ENCODE results near the gene PABPN1.

Gene PABPN1

DNA sequence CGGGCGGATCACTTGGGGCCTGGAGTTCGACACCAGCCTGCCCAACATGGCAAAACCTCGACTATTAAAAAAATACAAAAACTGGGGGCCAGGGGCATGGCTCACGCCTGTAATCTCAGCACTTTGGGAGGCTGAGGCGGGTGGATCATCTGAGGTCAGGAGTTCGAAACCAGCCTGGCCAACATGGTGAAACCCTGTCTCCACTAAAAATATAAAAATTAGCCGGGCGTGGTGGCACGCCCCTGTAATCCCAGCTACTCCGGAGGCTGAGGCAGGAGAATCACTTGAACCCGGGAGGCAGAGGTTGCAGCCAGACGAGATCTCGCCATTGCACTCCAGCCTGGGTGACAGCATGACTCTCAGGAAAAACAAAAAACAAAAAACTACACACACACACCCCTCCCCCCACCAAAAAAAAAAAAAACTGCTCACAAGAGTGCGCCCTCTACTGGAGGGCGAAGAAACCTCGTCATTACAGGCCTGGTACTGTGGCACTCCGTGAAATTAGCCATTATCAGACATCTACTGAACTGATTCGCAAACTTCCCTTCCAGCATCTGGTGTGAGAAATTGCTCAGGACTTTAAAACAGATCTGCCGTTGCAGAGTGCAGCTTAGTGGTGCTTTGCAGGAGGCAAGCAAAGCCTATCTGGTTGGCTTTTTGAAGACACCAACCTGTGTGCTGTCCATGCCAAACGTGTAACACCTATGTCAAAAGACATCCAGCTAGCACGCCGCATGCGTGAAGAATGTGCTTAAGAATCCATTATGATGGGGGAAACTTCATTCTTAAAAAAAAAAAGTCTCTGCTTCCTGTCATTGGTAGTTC is 26.3 kb upstream of the PABPN1 start:
- no peaks in the 10 kb centered on the region for H3K9me3 ChIP-seq (ENCODE audit: control insufficient read depth, insufficient read depth, low read depth, low read length)
- peaks cover 95% of the 10 kb centered on the region for H3K27me3 ChIP-seq (ENCODE audit: control insufficient read depth, insufficient read depth, low read length)
- H3K4me3 ChIP-seq (ENCODE audit: low read depth, low read length): no peak overlapping the region
- H3K36me3 ChIP-seq (ENCODE audit: control insufficient read depth, insufficient read depth, low read length): no peaks in the 10 kb centered on the region; the same call in 1 of the 2 replicates
- H3K27ac ChIP-seq (ENCODE audit: low read depth, low read length): no peak overlapping the region
- no peak overlapping the region for H3K9ac ChIP-seq (ENCODE audit: low read length)
- H3K4me1 ChIP-seq (ENCODE audit: control insufficient read depth, insufficient read depth, low read length): peaks cover 10% of the 10 kb centered on the region

DNA sequence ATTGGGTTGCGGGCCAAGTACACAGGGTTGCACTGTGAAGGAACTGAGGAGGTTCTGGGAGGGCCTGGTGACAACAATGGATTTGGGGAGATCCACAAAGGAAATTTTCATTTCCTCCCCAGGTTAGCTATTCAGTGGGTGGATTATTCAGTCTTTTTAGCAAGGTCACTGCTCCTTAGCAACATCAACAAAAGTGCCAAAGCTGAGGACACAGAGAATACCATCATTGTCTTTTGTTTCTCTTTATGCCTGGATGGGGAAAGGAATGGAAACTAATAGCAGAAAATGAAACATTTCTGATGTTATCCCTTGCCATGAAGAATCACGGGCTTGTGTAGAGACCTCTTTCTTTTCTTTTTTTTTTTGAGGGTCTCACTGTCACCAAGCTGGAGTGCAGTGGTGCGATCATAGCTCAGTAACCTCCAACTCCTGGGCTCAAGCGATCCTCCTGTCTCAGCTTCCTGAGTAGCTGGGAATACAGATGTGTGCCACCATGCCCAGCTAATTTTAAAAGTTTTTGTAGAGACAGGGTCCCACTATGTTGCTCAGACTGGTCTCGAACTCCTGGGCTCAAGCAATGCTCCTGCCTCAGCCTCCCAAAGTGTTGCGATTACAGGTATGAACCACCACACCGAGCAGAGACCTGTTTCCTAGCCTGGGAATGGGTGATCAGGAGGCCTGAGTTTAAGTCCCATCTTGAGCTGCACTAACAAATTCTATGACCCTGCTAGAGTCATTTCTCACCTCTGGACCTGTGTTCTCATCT is 25.1 kb upstream of the PABPN1 start:
- H3K36me3 ChIP-seq (ENCODE audit: control insufficient read depth, insufficient read depth, low read length): no peaks in the 10 kb centered on the region; the same call in 1 of the 2 replicates
- H3K9ac ChIP-seq (ENCODE audit: low read length): no peak overlapping the region
- no peak overlapping the region for H3K27ac ChIP-seq (ENCODE audit: low read depth, low read length)
- peaks cover 92% of the 10 kb centered on the region for H3K27me3 ChIP-seq (ENCODE audit: control insufficient read depth, insufficient read depth, low read length)
- no peaks in the 10 kb centered on the region for H3K9me3 ChIP-seq (ENCODE audit: control insufficient read depth, insufficient read depth, low read depth, low read length)
- H3K4me1 ChIP-seq (ENCODE audit: control insufficient read depth, insufficient read depth, low read length): peaks cover 16% of the 10 kb centered on the region
- no peak overlapping the region for H3K4me3 ChIP-seq (ENCODE audit: low read depth, low read length)

DNA sequence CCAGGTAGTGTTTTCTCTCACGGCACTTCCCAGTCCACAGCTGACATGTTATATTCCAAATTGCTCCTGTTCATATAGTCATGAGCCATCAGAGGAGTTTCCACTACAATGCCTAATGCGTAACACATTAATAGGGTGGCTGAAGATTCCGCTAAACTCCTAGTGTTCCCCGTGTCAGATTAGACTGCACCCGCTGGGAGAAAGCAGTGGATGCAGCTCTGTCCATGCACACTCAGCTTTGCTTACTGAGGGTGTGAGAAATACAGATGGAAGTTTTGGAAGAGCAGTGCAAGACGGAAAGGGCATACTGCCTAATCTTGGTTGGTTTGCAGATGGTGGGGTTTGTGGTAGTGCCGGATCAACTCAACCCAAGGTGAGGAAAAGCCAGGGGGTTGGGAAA is 24.2 kb upstream of the PABPN1 start:
- H3K36me3 ChIP-seq (ENCODE audit: control insufficient read depth, insufficient read depth, low read length): no peaks in the 10 kb centered on the region; the same call in 1 of the 2 replicates
- no peak overlapping the region for H3K27ac ChIP-seq (ENCODE audit: low read depth, low read length)
- peaks cover 83% of the 10 kb centered on the region for H3K27me3 ChIP-seq (ENCODE audit: control insufficient read depth, insufficient read depth, low read length)
- H3K4me3 ChIP-seq (ENCODE audit: low read depth, low read length): no peak overlapping the region
- no peak overlapping the region for H3K9ac ChIP-seq (ENCODE audit: low read length)
- peaks cover 16% of the 10 kb centered on the region for H3K4me1 ChIP-seq (ENCODE audit: control insufficient read depth, insufficient read depth, low read length)
- no peaks in the 10 kb centered on the region for H3K9me3 ChIP-seq (ENCODE audit: control insufficient read depth, insufficient read depth, low read depth, low read length)

DNA sequence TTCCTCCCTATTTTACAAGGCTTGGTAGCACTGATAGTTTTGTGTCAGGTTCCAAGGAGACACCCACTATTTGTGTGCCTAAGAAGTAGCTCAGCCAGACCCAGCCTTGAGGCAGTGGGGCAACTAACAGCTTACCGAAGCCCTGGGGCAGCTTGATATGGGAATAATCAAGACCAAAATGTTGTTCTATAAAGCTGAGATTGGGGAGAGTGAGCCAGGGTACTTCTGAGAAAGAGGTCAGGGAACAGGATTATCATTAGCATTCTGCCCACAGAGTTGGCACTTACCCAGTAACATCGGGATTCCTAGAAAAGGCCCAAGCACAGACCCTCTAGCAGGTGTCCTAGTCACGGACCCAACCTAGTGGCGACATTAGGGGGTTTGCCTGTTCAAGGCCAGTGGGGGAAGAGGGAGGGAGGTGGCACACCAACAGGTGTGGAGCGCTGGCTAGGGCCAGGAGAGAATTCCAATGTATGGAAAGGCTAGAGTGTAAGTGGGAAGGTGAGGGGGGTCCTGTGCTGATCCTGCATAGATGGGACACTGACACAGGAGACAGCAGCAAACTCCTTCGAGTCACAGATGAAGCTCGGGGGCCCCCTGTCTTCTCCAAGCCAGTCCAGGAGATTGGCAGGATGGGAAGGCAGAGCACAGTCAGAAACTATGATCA is 23.5 kb upstream of the PABPN1 start:
- Histone ChIP-seq H3K9me3 (ENCODE audit: control insufficient read depth, insufficient read depth, low read depth, low read length) (no peaks in the 10 kb centered on the region), H3K9ac (ENCODE audit: low read length) (no peak overlapping the region), H3K4me3 (ENCODE audit: low read depth, low read length) (no peak overlapping the region), H3K4me1 (ENCODE audit: control insufficient read depth, insufficient read depth, low read length) (peaks cover 19% of the 10 kb centered on the region), H3K27ac (ENCODE audit: low read depth, low read length) (no peak overlapping the region), H3K36me3 (ENCODE audit: control insufficient read depth, insufficient read depth, low read length) (no peaks in the 10 kb centered on the region; the same call in 1 of the 2 replicates), H3K27me3 (ENCODE audit: control insufficient read depth, insufficient read depth, low read length) (peaks cover 77% of the 10 kb centered on the region)

DNA sequence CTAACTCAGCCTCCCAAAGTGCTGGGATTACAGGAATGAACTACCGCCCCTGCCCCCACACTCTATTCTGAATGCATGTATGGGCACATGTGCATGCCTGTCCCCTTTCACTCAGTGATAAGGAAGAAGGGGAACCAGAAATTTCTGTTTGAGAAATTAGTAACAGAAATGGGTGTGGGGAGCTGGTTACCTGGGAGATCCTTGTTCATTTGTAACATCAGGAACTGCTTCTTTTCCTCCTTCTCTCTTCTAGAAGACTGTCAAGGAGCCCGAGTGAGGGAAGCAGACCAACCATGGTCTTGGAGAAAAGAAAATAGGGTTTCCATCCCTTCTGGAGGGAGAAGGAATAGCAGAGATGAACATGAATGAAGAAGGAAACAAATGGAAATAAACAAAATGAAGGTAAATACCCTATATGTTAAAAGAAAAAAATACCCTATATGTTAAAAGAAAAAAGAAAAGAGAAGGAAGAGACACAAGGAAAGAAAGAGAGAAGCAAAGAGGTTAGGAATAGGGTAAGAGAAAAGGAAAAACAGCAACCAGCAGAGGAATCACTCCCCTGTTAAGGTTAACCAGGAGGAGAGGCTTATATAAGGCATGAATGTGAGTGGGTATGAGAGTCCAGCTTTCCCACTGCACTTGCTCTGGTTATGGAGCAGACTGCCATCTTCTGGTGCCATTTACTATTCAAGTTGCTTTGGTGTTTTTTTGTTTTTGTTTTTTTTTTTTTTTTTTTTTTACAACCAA is 21.9 kb upstream of the PABPN1 start:
- no peaks in the 10 kb centered on the region; the same call in 1 of the 2 replicates for H3K36me3 ChIP-seq (ENCODE audit: control insufficient read depth, insufficient read depth, low read length)
- H3K9ac ChIP-seq (ENCODE audit: low read length): no peak overlapping the region
- H3K4me1 ChIP-seq (ENCODE audit: control insufficient read depth, insufficient read depth, low read length): peaks cover 16% of the 10 kb centered on the region; the same call in 1 of the 2 replicates
- H3K27ac ChIP-seq (ENCODE audit: low read depth, low read length): no peak overlapping the region
- H3K9me3 ChIP-seq (ENCODE audit: control insufficient read depth, insufficient read depth, low read depth, low read length): no peaks in the 10 kb centered on the region
- H3K27me3 ChIP-seq (ENCODE audit: control insufficient read depth, insufficient read depth, low read length): peaks cover 76% of the 10 kb centered on the region
- H3K4me3 ChIP-seq (ENCODE audit: low read depth, low read length): no peak overlapping the region

DNA sequence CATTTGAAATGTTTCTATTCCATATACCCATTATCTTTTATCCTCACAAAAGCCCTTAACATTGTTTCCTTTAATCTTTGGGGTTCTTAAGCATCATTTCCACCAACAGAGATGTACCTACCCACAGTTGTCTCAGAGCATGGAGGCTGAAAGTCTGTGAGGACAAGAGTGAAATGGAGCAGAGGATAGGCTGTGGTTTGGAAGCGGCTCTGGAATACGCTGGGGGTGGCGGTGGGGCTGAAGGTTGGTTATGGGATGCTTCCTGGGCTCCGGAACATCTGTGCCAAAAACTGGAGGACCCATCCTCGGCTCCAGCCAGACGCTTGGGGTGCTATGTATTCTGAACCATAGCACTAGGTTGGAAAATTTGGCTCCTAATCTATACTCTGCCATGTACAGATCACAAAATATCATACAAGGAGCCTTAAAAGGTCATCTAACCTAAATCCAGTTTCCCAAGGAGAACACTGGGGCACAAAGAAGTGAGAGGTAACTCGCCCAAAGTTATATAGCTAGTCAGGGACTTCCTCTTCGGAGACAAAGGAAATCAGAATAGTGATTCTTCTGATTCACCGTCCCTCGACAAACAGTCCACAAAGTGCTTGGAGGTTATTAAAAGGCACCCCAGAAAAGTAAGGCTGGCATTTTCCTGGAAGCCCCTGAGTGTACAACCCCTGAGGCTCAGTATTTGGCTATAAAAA is 21.1 kb upstream of the PABPN1 start:
- no peaks in the 10 kb centered on the region for H3K9me3 ChIP-seq (ENCODE audit: control insufficient read depth, insufficient read depth, low read depth, low read length)
- H3K36me3 ChIP-seq (ENCODE audit: control insufficient read depth, insufficient read depth, low read length): no peaks in the 10 kb centered on the region; the same call in 1 of the 2 replicates
- H3K27ac ChIP-seq (ENCODE audit: low read depth, low read length): no peak overlapping the region
- peak overlapping the region; percentile 95 for H3K4me3 ChIP-seq (ENCODE audit: low read depth, low read length)
- H3K4me1 ChIP-seq (ENCODE audit: control insufficient read depth, insufficient read depth, low read length): peaks cover 13% of the 10 kb centered on the region; the same call in 1 of the 2 replicates
- H3K27me3 ChIP-seq (ENCODE audit: control insufficient read depth, insufficient read depth, low read length): peaks cover 73% of the 10 kb centered on the region
- peak overlapping the region; percentile 67 for H3K9ac ChIP-seq (ENCODE audit: low read length)

DNA sequence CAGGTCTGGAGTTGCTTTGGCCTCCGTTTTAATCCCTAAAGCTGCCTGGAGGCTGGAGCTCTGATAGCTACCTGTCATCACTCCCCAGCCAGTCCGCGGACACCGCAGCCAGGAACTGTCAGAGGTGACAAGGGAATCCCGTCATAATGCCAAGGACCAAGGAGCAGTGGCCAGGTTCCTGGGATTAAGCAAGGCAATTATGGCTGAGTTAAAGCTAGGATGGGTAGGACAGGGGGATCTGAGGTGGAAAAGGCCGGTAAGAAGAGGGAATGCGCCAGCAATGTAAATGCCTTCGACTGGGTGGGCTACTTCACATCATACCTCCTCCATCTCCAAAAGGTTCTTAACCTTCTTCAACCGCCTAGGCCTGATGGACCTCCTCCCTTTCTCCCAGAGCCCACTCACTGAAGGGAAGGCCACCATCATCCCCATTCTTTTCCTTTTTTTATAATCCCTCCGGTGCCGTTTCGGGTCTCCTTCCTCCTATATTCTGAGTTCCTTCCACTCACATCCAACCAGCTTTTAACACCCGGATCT is 20.5 kb upstream of the PABPN1 start:
- peak overlapping the region; percentile 67 for H3K9ac ChIP-seq (ENCODE audit: low read length)
- H3K27me3 ChIP-seq (ENCODE audit: control insufficient read depth, insufficient read depth, low read length): peaks cover 66% of the 10 kb centered on the region
- H3K4me3 ChIP-seq (ENCODE audit: low read depth, low read length): peak overlapping the region; percentile 95
- peaks cover 12% of the 10 kb centered on the region; the same call in 1 of the 2 replicates for H3K4me1 ChIP-seq (ENCODE audit: control insufficient read depth, insufficient read depth, low read length)
- no peak overlapping the region for H3K27ac ChIP-seq (ENCODE audit: low read depth, low read length)
- no peaks in the 10 kb centered on the region; the same call in 1 of the 2 replicates for H3K36me3 ChIP-seq (ENCODE audit: control insufficient read depth, insufficient read depth, low read length)
- no peaks in the 10 kb centered on the region for H3K9me3 ChIP-seq (ENCODE audit: control insufficient read depth, insufficient read depth, low read depth, low read length)

DNA sequence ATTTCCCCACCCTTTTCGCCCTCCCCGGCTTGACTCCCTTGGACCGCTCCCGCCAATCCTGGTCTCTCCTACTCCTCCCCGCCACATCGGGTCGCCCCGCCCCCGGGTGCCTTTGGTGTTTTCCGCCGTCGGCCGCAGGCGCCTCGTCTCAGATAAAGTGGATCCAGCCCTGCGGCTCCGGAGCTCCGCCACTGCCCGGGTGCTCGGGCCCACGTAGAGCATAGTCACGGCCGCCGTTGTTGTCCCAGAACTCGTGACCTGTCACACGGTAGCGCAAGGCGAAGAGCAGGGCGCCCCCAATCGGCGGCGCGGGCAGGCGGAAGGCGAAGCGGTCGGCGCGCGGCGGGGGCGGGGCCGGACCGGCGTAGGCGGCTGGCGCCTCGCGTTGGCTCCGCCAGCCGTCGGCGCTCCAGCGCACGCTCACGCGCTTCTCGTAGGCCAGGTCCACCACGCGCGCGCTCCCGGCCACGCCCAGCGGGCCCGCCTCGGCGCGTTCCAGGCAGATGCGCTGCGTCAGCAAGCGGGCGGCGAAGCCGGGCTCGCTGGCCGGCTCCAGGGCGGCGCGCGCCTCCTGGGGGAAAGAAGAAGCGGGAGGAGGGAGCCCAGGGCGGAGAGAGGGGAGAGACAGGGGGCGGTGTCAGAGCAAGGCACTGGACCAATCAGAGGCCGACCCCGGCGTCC is 19.8 kb upstream of the PABPN1 start:
- peaks cover 60% of the 10 kb centered on the region for H3K27me3 ChIP-seq (ENCODE audit: control insufficient read depth, insufficient read depth, low read length)
- H3K36me3 ChIP-seq (ENCODE audit: control insufficient read depth, insufficient read depth, low read length): no peaks in the 10 kb centered on the region; the same call in 1 of the 2 replicates
- H3K4me3 ChIP-seq (ENCODE audit: low read depth, low read length): peak overlapping the region; percentile 95
- H3K4me1 ChIP-seq (ENCODE audit: control insufficient read depth, insufficient read depth, low read length): peaks cover 19% of the 10 kb centered on the region; the same call in 1 of the 2 replicates
- H3K9me3 ChIP-seq (ENCODE audit: control insufficient read depth, insufficient read depth, low read depth, low read length): no peaks in the 10 kb centered on the region
- H3K9ac ChIP-seq (ENCODE audit: low read length): peak overlapping the region; percentile 75
- H3K27ac ChIP-seq (ENCODE audit: low read depth, low read length): peak overlapping the region; percentile 73; the same call in 1 of the 2 replicates

DNA sequence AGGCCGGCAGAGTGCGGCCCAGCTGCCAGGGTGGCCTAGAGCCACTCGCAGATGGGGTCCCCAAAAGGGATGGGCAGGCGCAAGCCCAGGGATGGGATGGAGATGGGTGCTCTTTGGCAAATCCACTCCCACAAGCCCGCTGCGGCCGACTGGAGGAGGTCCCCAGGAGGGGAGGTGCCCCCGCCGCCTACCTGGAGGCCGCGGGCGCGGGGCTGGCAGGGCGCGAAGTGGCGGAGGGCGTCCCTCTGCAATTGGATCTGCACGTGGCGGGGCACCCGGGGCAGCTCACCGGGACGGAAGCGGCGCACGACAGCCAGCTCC is 19.3 kb upstream of the PABPN1 start:
- Histone ChIP-seq H3K4me1 (ENCODE audit: control insufficient read depth, insufficient read depth, low read length) (peaks cover 19% of the 10 kb centered on the region; the same call in 1 of the 2 replicates), H3K27ac (ENCODE audit: low read depth, low read length) (no peak overlapping the region; the same call in 1 of the 2 replicates), H3K9me3 (ENCODE audit: control insufficient read depth, insufficient read depth, low read depth, low read length) (no peaks in the 10 kb centered on the region), H3K9ac (ENCODE audit: low read length) (peak overlapping the region; percentile 73), H3K4me3 (ENCODE audit: low read depth, low read length) (peak overlapping the region; percentile 95), H3K36me3 (ENCODE audit: control insufficient read depth, insufficient read depth, low read length) (no peaks in the 10 kb centered on the region; the same call in 1 of the 2 replicates), H3K27me3 (ENCODE audit: control insufficient read depth, insufficient read depth, low read length) (peaks cover 55% of the 10 kb centered on the region)

Measured in HUES6 (cell line).